A549 (cell line): Measurements from ENCODE around the gene ATP10A. TPM values are rescaled to one million over a fixed set of nuclear protein-coding genes. Genes with fewer than 3 reads are reported as not detected.

Experiments
- ATAC-seq, 2 experiments: fragments of 200-7000 bp in 1 of 2; fragments of >200 bp in 1 of 2; cut with Nextera tagmentation in 1 of 2; cut with Tn5 transposase in 1 of 2; 3 replicates each; pipeline versions ENCODE4 v1.8.0 to v1.9.1; 2018 to 2020; ENCODE audit warnings: mild to moderate bottlenecking in 1 of 2, moderate library complexity in 1 of 2
- CTCF ChIA-PET: fragments of 300-600 bp; sonication (Branson Sonifier 250); formaldehyde crosslinking; extraction: SDS; loops from one replicate; lab custom pipeline; 2021; ENCODE audit warnings: antibody characterized with exemption, inconsistent platforms; lab: Yijun Ruan, JAX
- POLR2A ChIA-PET: fragments of 350-600 bp; formaldehyde crosslinking; extraction: SDS; loops from one replicate; lab custom pipeline; 2021; ENCODE audit warnings: antibody characterized with exemption, inconsistent platforms; lab: Yijun Ruan, JAX
- DNase-seq, 2 experiments: peaks; one replicate each; pipeline versions ENCODE4 v3.0.0 to v3.0.0-alpha.2; 2011 to 2016; ENCODE audit warnings: low read depth in 1 of 2, low spot score in 1 of 2
- FAIRE-seq: peaks from 2 replicates; lab custom pipeline; 2011; peaks lifted over from hg19 to GRCh38; lab: Jason Lieb, UNC
- H3K27ac ChIP-seq, 2 experiments: fragments of >200 bp; sonication (Bioruptor Twin); formaldehyde crosslinking; 3 replicates each; pipeline ENCODE4 v1.5.1; 2016 to 2017
- H3K4me1 ChIP-seq: fragments of >200 bp; sonication (Bioruptor Twin); formaldehyde crosslinking; 3 replicates; pipeline ENCODE4 v1.6.1; 2016
- H3K4me2 ChIP-seq: fragments of >200 bp; sonication (Bioruptor Twin); formaldehyde crosslinking; 3 replicates; pipeline ENCODE4 v1.6.1; 2016
- H3K4me3 ChIP-seq: fragments of >200 bp; sonication (Bioruptor Twin); formaldehyde crosslinking; 3 replicates; pipeline ENCODE4 v1.5.1; 2016
- H3K9me3 ChIP-seq: fragments of >200 bp; sonication (Bioruptor Twin); formaldehyde crosslinking; 3 replicates; pipeline ENCODE4 v1.6.1; 2016
- BHLHE40 ChIP-seq: IDR thresholded peaks from 2 replicates; pipeline ENCODE4 v1.6.1; 2012; ENCODE audit warnings: low read depth, low read length, inconsistent platforms
- CBX2 ChIP-seq: fragments of 200-600 bp; sonication (generic); IDR thresholded peaks from 2 replicates; pipeline ENCODE4 v1.6.1; 2016; ENCODE audit warnings: low read depth, mild to moderate bottlenecking, borderline replicate concordance
- CEBPB ChIP-seq, 2 experiments: fragments of >200 bp in 1 of 2; sonication (Bioruptor Twin) in 1 of 2; formaldehyde crosslinking in 1 of 2; IDR thresholded peaks; 2 replicates each; pipeline ENCODE4 v1.6.1; 2012 to 2016
- CHD2 ChIP-seq: fragments of 150-350 bp; IDR thresholded peaks from 2 replicates; pipeline ENCODE4 v1.6.1; 2014; ENCODE audit warnings: low read length; ENCODE audit not compliant: partially characterized antibody
- CHD4 ChIP-seq: fragments of 200-600 bp; sonication (generic); IDR thresholded peaks from 2 replicates; pipeline ENCODE4 v1.6.1; 2016; ENCODE audit warnings: antibody characterized with exemption, mild to moderate bottlenecking, borderline replicate concordance
- FOSB ChIP-seq: fragments of 250-450 bp; sonication (Bioruptor Pico); IDR thresholded peaks from 2 replicates; pipeline ENCODE4 v1.5.0; 2020; ENCODE audit warnings: mild to moderate bottlenecking, moderate library complexity
- FOSL2 ChIP-seq, 2 experiments: fragments of 450-650 bp in 1 of 2; fragments of >200 bp in 1 of 2; sonication (Bioruptor Twin) in 1 of 2; formaldehyde crosslinking; IDR thresholded peaks; 2 replicates each; pipeline versions ENCODE4 v1.5.0 to v1.6.1; 2016 to 2020; ENCODE audit warnings: mild to moderate bottlenecking in 1 of 2, moderate library complexity in 1 of 2
- GATA3 ChIP-seq: IDR thresholded peaks from 2 replicates; pipeline ENCODE4 v1.6.1; 2012; ENCODE audit warnings: borderline replicate concordance
- JUN ChIP-seq, 2 experiments: fragments of >200 bp; sonication (Bioruptor Twin); formaldehyde crosslinking; IDR thresholded peaks; 2 replicates in 1 of 2; 3 replicates in 1 of 2; pipeline ENCODE4 v1.6.1; 2016 to 2017
- KDM1A ChIP-seq: fragments of 200-600 bp; sonication (generic); IDR thresholded peaks from 2 replicates; pipeline ENCODE4 v1.6.1; 2016; ENCODE audit warnings: low read depth, mild to moderate bottlenecking
- MAZ ChIP-seq: fragments of 150-350 bp; IDR thresholded peaks from 2 replicates; pipeline ENCODE4 v1.6.1; 2014; ENCODE audit warnings: antibody characterized with exemption, low read depth, low read length, borderline replicate concordance
- MYC ChIP-seq: IDR thresholded peaks from 2 replicates; pipeline ENCODE4 v1.6.1; 2012; ENCODE audit warnings: mild to moderate bottlenecking, inconsistent platforms, low read length, improper control_type of control experiment, borderline replicate concordance
- NPAS2 ChIP-seq: fragments of 250-450 bp; sonication (Bioruptor Pico); IDR thresholded peaks from 2 replicates; pipeline ENCODE4 v1.8.0; 2022; ENCODE audit warnings: mild to moderate bottlenecking, moderate library complexity, borderline replicate concordance
- RARB ChIP-seq: fragments of 250-450 bp; sonication (Bioruptor Pico); IDR thresholded peaks from 2 replicates; pipeline ENCODE4 v1.8.0; 2021; ENCODE audit warnings: mild to moderate bottlenecking, moderate library complexity
- SREBF2 ChIP-seq: fragments of 450-650 bp; IDR thresholded peaks from 2 replicates; pipeline ENCODE4 v1.6.1; 2014; ENCODE audit warnings: mild to moderate bottlenecking, moderate library complexity
- ZC3H11A ChIP-seq: fragments of 450-650 bp; IDR thresholded peaks from 2 replicates; pipeline ENCODE4 v1.6.1; 2014; ENCODE audit warnings: antibody characterized with exemption, mild to moderate bottlenecking
- ZFP36 ChIP-seq: fragments of 450-650 bp; IDR thresholded peaks from 2 replicates; pipeline ENCODE4 v1.6.1; 2014; ENCODE audit warnings: borderline replicate concordance; ENCODE audit not compliant: partially characterized antibody
- WGBS: methylation state at CpG from one replicate; pipeline ENCODE4 v1.1.6; 2017; ENCODE audit errors: missing lambda C conversion rate; 5-methylcytosine and 5-hydroxymethylcytosine counted together
- polyA plus RNA-seq, 4 experiments: library from polyadenylated mRNA; depleted of rRNA in 3 of 4; stranded (reverse); fragments of >200 nt; fragmentation: RNase III in 1 of 4; extraction: RNeasy Plus Mini Kit Qiagen cat#74134 plus additional on column Dnase treatment in 1 of 4; gene quantifications; 2 replicates in 3 of 4; 3 replicates in 1 of 4; pipeline ENCODE4 v1.2.3, GENCODE V29; 2011 to 2017
- TF ChIP-seq, protein P1 (sequence below): fragments of 250-450 bp; sonication (Bioruptor Pico); IDR thresholded peaks from 2 replicates; pipeline ENCODE4 v1.5.0; 2021; ENCODE audit warnings: mild to moderate bottlenecking, moderate library complexity, borderline replicate concordance
- TF ChIP-seq, protein P2 (sequence below): fragments of >200 bp; sonication (Bioruptor Twin); formaldehyde crosslinking; IDR thresholded peaks from 2 replicates; pipeline ENCODE4 v1.6.1; 2016
- TF ChIP-seq, protein P3 (sequence below): IDR thresholded peaks from 2 replicates; pipeline ENCODE4 v1.6.1; 2012
- TF ChIP-seq, protein P4 (sequence below): fragments of 150-350 bp; IDR thresholded peaks from 2 replicates; pipeline ENCODE4 v1.6.1; 2014; ENCODE audit warnings: low read depth, mild to moderate bottlenecking, low read length
- TF ChIP-seq, protein P5 (sequence below): fragments of 450-650 bp; IDR thresholded peaks from 2 replicates; pipeline ENCODE4 v1.6.1; 2014; ENCODE audit warnings: antibody characterized with exemption

ATP10A gene
- polyA plus RNA-seq, 2 of the 4 experiments (the other 2 are of a cell fraction) = 5.9 to 7.6 TPM

DNA sequence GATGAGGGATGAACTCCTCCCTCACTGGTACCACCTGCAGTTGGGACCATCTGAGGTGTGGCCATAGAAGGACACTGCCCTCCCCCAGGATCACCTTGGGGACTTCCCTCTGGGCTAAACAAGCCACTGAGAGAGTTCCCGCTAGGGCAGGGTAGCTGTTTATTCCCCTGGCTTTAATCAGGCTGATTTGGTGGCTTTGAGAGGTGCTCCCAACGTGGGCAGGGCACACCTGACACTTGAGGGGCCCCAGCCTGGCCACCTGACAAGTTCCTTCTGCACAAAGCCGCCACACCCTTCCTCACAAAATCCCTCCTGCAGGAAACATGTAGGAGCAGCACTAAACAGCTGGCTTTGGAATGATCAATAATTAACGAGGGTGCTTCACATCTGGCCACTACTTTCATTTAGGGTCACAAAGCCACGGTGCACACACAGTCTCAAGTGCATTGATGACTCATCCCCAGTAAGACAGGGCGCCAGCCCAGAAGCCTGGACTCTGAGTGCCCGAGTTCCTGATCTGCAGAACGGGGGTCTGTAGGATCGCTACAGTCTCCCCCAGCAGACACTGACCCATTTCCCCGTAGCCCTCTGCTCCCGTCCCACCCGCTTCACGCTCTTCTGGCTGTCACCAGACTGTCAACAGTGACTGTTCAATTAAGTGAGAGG is 75.1 kb downstream of the ATP10A start:
- TF ChIP-seq FOSL2 (IDR thresholded peaks at IDR 0.05) (no peak; the same call in 1 of the 2 replicates), FOSL2 (CRISPR knock-in tag; IDR thresholded peaks at IDR 0.05) (peak; percentile 87), ZFP36 (no peak)
- ATAC-seq (peak; percentile 67 to 74; a peak in 5 of 6 replicates), FAIRE-seq (no peak), DNase-seq (peak; percentile 31 to 48)
- Histone ChIP-seq H3K4me2 (peak overlapping the region; percentile 85), H3K27ac (peak overlapping the region; percentile 42 to 76; a peak in 5 of 6 replicates), H3K4me3 (no peak overlapping the region; the same call in 2 of the 3 replicates), H3K4me1 (peaks cover 33% of the 10 kb centered on the region), H3K9me3 (no peaks in the 10 kb centered on the region)
- POLR2A ChIA-PET = no interaction called here
- 16% methylated on average over 12 of the region's 13 CpGs for WGBS
- CTCF ChIA-PET = no interaction called here

DNA sequence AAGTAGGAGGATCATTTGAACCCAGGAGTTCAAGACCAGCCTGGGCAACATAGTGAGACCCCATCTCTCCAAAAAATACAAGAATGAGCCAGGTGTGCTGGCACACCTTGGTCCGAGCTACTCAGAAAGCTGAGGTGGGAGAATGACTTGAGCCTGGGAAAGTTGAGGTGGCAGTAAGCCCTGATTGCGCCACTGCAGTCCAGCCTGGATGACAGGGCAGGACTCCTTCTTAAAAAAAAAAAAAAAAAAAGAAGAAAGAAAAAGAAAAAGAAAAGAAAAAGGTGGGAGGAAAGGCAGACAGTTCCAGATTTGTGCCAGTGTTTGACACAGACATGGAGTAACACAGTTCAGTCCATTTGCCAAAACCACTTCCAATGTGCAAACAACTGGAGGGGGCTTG is 75.7 kb downstream of the ATP10A start:
- POLR2A ChIA-PET = no interaction called here
- WGBS = 86% methylated on average over 2 of the region's 2 CpGs
- ATAC-seq = no peak
- TF ChIP-seq, protein P1, sequence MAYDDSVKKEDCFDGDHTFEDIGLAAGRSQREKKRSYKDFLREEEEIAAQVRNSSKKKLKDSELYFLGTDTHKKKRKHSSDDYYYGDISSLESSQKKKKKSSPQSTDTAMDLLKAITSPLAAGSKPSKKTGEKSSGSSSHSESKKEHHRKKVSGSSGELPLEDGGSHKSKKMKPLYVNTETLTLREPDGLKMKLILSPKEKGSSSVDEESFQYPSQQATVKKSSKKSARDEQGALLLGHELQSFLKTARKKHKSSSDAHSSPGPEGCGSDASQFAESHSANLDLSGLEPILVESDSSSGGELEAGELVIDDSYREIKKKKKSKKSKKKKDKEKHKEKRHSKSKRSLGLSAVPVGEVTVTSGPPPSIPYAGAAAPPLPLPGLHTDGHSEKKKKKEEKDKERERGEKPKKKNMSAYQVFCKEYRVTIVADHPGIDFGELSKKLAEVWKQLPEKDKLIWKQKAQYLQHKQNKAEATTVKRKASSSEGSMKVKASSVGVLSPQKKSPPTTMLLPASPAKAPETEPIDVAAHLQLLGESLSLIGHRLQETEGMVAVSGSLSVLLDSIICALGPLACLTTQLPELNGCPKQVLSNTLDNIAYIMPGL = no peak
- TF ChIP-seq SREBF2 (no peak), CBX2 (no peak), CEBPB (IDR thresholded peaks at IDR 0.05) (peak in 1 of 2 experiments; percentile 10; a peak in 1 of 4 replicates), JUN (IDR thresholded peaks at IDR 0.05) (no peak), MYC (no peak)
- TF ChIP-seq, protein P2, sequence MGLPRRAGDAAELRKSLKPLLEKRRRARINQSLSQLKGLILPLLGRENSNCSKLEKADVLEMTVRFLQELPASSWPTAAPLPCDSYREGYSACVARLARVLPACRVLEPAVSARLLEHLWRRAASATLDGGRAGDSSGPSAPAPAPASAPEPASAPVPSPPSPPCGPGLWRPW = no peak
- TF ChIP-seq, all 56 proteins: peak for 1
- DNase-seq (no peak), FAIRE-seq (no peak)
- no peak overlapping the region for H3K4me3 ChIP-seq
- CTCF ChIA-PET = interaction anchor here (4.3 kb wide), 1 partner anchor 146 kb away, joined by 23 read pairs; no protein-coding TSS in a partner anchor
- peaks cover 33% of the 10 kb centered on the region for H3K4me1 ChIP-seq
- H3K9me3 ChIP-seq = no peaks in the 10 kb centered on the region
- H3K4me2 ChIP-seq = peak overlapping the region; percentile 85
- H3K27ac ChIP-seq = peak overlapping the region; percentile 36 to 76; a peak in 5 of 6 replicates

DNA sequence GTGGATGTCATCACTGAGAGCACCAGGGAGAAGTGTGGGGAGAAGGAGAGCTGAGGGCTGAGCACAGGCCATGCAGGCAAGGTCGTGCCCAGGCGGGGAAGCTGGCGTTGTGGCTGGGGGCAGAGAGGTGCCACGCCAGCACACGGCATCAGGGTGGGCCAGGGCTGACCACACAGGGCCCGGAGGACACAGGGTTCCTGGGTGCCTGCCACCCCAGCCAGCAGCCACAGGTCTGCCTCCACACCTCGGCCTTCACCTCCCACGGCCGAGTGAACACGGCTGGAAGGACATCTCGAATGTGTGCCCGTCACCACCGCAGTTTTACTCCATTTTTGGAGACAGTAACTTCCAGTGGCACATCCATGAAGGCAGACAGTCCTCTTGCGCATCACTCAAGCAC is 77.1 kb downstream of the ATP10A start:
- no peaks in the 10 kb centered on the region for H3K9me3 ChIP-seq
- ATAC-seq (no peak), FAIRE-seq (no peak), DNase-seq (no peak)
- CTCF ChIA-PET = interaction anchor here (0.5 to 4.3 kb wide), 3 partner anchors 11 to 277 kb away, joined by 3 to 23 read pairs (median 4); no protein-coding TSS in a partner anchor
- H3K27ac ChIP-seq = 0 out of 6 replicates have a peak overlapping the region, but pooled peaks of 1 of the 2 experiments have one; percentile 26
- H3K4me2 ChIP-seq = no peak overlapping the region
- TF ChIP-seq, protein P2 = no peak
- no peak overlapping the region for H3K4me3 ChIP-seq
- 96% methylated on average over 14 of the region's 14 CpGs for WGBS
- peaks cover 33% of the 10 kb centered on the region for H3K4me1 ChIP-seq
- POLR2A ChIA-PET = no interaction called here

DNA sequence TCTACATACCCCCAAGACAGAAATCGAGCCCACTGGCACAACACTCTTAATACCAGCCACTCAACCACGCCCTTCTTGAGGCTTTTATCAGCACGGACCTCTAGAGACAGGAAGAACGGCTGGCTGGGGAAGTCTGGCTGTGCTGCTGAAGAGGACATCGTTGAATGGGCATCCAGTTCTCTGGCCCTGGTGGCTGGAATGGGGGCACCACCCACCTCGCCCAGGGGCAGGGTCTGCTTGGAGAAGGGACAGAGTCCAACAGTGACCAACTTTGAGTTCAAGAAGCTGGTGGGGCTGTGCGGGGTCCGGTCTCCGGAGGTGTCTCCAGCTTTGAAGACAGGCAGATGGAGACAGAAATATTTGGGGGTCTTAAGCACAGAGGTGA is 77.5 kb downstream of the ATP10A start:
- Histone ChIP-seq H3K9me3 (no peaks in the 10 kb centered on the region), H3K27ac (0 out of 6 replicates have a peak overlapping the region, but pooled peaks of 1 of the 2 experiments have one; percentile 26), H3K4me2 (no peak overlapping the region), H3K4me1 (peaks cover 33% of the 10 kb centered on the region), H3K4me3 (no peak overlapping the region)
- 89% methylated on average over 9 of the region's 9 CpGs for WGBS
- CTCF ChIA-PET = interaction anchor here (1.5 to 4.3 kb wide), 2 partner anchors 10 to 148 kb away, joined by 4 to 23 read pairs; no protein-coding TSS in a partner anchor
- FAIRE-seq (no peak), DNase-seq (no peak), ATAC-seq (no peak)
- POLR2A ChIA-PET = no interaction called here
- TF ChIP-seq ZFP36 (no peak), GATA3 (no peak), BHLHE40 (no peak), KDM1A (no peak), CBX2 (no peak), NPAS2 (CRISPR knock-in tag) (no peak), JUN (IDR thresholded peaks at IDR 0.05) (no peak), CHD4 (no peak), FOSB (CRISPR knock-in tag) (no peak), CHD2 (no peak), RARB (CRISPR knock-in tag) (no peak), MAZ (no peak), ZC3H11A (no peak)
- TF ChIP-seq, protein P3, sequence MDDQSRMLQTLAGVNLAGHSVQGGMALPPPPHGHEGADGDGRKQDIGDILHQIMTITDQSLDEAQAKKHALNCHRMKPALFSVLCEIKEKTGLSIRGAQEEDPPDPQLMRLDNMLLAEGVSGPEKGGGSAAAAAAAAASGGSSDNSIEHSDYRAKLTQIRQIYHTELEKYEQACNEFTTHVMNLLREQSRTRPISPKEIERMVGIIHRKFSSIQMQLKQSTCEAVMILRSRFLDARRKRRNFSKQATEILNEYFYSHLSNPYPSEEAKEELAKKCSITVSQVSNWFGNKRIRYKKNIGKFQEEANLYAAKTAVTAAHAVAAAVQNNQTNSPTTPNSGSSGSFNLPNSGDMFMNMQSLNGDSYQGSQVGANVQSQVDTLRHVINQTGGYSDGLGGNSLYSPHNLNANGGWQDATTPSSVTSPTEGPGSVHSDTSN = no peak
- TF ChIP-seq, protein P4, sequence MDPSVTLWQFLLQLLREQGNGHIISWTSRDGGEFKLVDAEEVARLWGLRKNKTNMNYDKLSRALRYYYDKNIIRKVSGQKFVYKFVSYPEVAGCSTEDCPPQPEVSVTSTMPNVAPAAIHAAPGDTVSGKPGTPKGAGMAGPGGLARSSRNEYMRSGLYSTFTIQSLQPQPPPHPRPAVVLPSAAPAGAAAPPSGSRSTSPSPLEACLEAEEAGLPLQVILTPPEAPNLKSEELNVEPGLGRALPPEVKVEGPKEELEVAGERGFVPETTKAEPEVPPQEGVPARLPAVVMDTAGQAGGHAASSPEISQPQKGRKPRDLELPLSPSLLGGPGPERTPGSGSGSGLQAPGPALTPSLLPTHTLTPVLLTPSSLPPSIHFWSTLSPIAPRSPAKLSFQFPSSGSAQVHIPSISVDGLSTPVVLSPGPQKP = no peak
- TF ChIP-seq, protein P5, sequence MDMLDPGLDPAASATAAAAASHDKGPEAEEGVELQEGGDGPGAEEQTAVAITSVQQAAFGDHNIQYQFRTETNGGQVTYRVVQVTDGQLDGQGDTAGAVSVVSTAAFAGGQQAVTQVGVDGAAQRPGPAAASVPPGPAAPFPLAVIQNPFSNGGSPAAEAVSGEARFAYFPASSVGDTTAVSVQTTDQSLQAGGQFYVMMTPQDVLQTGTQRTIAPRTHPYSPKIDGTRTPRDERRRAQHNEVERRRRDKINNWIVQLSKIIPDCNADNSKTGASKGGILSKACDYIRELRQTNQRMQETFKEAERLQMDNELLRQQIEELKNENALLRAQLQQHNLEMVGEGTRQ = no peak
